ENCODE measurements around the gene VSTM2B. TPM values are rescaled to one million over a fixed set of nuclear protein-coding genes. Genes with fewer than 3 reads are reported as not detected.

VSTM2B gene
- total and polyA plus RNA-seq, 2 of the 13 experiments (the other 11 are each of a cell fraction or from before 2014, with no cell fraction given): not detected

DNA sequence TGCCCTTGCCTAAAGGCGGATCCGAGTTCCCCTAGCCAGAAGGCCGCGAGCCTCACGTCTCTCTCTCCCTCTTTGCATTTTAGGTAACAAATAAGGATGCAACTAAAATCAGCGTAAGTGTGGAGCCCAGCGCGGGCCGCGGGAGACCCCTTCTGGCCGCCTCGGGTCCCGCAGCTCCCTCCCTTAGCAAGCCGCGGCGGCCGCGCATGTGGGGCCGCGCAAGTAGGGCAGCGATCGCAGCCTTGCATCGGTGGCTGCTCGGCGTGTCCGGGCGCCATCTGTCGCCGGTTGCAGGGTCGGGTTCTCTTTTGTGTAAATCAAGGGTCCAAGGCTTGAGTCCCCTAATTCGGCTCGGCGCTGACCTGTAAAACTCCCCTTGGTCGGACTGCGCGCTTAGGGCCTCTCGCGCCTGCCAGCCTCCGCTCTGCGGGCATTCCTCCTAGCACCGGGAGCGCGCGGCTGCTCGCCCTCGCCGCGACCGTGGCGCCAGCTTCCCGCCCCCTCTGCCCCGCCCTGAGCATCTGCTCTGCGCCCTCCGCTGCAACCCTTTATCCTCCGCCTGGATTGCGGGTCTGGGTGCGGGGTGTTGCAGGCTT is 2.7 kb downstream of the VSTM2B start (continued):
- TF ChIP-seq, protein P1, sequence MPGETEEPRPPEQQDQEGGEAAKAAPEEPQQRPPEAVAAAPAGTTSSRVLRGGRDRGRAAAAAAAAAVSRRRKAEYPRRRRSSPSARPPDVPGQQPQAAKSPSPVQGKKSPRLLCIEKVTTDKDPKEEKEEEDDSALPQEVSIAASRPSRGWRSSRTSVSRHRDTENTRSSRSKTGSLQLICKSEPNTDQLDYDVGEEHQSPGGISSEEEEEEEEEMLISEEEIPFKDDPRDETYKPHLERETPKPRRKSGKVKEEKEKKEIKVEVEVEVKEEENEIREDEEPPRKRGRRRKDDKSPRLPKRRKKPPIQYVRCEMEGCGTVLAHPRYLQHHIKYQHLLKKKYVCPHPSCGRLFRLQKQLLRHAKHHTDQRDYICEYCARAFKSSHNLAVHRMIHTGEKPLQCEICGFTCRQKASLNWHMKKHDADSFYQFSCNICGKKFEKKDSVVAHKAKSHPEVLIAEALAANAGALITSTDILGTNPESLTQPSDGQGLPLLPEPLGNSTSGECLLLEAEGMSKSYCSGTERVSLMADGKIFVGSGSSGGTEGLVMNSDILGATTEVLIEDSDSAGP (CRISPR knock-in tag; IDR thresholded peaks at IDR 0.05; ENCODE audit: borderline replicate concordance): 0 out of 2 replicates have a peak, but pooled peaks have one; percentile 17
- peak; percentile 27; the same call in 1 of the 2 replicates for TF ChIP-seq WIZ (CRISPR knock-in tag; IDR thresholded peaks at IDR 0.05)
- no peak for TF ChIP-seq ZNF768 (CRISPR knock-in tag; IDR thresholded peaks at IDR 0.05)
- no peak for TF ChIP-seq SP1 (IDR thresholded peaks at IDR 0.05)
- TF ChIP-seq SP1 (CRISPR knock-in tag; IDR thresholded peaks at IDR 0.05): no peak
- TF ChIP-seq, protein P2, sequence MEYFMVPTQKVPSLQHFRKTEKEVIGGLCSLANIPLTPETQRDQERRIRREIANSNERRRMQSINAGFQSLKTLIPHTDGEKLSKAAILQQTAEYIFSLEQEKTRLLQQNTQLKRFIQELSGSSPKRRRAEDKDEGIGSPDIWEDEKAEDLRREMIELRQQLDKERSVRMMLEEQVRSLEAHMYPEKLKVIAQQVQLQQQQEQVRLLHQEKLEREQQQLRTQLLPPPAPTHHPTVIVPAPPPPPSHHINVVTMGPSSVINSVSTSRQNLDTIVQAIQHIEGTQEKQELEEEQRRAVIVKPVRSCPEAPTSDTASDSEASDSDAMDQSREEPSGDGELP (IDR thresholded peaks at IDR 0.05; ENCODE audit: borderline replicate concordance, low read depth): no peak
- TF ChIP-seq, protein P3, sequence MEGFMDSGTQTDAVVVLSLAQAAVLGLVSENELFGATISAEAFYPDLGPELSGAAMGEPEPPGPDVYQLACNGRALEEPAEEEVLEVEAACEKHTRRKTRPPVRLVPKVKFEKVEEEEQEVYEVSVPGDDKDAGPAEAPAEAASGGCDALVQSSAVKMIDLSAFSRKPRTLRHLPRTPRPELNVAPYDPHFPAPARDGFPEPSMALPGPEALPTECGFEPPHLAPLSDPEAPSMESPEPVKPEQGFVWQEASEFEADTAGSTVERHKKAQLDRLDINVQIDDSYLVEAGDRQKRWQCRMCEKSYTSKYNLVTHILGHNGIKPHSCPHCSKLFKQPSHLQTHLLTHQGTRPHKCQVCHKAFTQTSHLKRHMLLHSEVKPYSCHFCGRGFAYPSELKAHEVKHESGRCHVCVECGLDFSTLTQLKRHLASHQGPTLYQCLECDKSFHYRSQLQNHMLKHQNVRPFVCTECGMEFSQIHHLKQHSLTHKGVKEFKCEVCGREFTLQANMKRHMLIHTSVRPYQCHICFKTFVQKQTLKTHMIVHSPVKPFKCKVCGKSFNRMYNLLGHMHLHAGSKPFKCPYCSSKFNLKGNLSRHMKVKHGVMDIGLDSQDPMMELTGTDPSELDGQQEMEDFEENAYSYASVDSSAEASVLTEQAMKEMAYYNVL (CRISPR knock-in tag; IDR thresholded peaks at IDR 0.05; ENCODE audit: borderline replicate concordance): no peak
- TF ChIP-seq YEATS4 (CRISPR knock-in tag; IDR thresholded peaks at IDR 0.05; ENCODE audit: borderline replicate concordance): no peak
- no peak for TF ChIP-seq NCOA5 (CRISPR knock-in tag; IDR thresholded peaks at IDR 0.05)
- no peak for TF ChIP-seq ZNF232 (CRISPR knock-in tag; IDR thresholded peaks at IDR 0.05; ENCODE audit: borderline replicate concordance)
- no peak for TF ChIP-seq ZNF138 (CRISPR knock-in tag; IDR thresholded peaks at IDR 0.05; ENCODE audit: low read depth)
- no peak for TF ChIP-seq ZFYVE20 (CRISPR knock-in tag; IDR thresholded peaks at IDR 0.05; ENCODE audit: borderline replicate concordance, low read depth)
- TF ChIP-seq ZNF121 (CRISPR knock-in tag; IDR thresholded peaks at IDR 0.05): peak; percentile 99
- no peak for TF ChIP-seq NCOR1 (IDR thresholded peaks at IDR 0.05; ENCODE audit: borderline replicate concordance, low read length)
- TF ChIP-seq FOXK1 (CRISPR knock-in tag; IDR thresholded peaks at IDR 0.05; ENCODE audit: borderline replicate concordance, low read depth): no peak
- TF ChIP-seq, protein P4, sequence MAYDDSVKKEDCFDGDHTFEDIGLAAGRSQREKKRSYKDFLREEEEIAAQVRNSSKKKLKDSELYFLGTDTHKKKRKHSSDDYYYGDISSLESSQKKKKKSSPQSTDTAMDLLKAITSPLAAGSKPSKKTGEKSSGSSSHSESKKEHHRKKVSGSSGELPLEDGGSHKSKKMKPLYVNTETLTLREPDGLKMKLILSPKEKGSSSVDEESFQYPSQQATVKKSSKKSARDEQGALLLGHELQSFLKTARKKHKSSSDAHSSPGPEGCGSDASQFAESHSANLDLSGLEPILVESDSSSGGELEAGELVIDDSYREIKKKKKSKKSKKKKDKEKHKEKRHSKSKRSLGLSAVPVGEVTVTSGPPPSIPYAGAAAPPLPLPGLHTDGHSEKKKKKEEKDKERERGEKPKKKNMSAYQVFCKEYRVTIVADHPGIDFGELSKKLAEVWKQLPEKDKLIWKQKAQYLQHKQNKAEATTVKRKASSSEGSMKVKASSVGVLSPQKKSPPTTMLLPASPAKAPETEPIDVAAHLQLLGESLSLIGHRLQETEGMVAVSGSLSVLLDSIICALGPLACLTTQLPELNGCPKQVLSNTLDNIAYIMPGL (CRISPR knock-in tag; IDR thresholded peaks at IDR 0.05; ENCODE audit: borderline replicate concordance in 1 of 2, low read depth in 1 of 2): peak in 1 of 2 experiments; percentile 55; a peak in 1 of 4 replicates
- TF ChIP-seq, protein P5, sequence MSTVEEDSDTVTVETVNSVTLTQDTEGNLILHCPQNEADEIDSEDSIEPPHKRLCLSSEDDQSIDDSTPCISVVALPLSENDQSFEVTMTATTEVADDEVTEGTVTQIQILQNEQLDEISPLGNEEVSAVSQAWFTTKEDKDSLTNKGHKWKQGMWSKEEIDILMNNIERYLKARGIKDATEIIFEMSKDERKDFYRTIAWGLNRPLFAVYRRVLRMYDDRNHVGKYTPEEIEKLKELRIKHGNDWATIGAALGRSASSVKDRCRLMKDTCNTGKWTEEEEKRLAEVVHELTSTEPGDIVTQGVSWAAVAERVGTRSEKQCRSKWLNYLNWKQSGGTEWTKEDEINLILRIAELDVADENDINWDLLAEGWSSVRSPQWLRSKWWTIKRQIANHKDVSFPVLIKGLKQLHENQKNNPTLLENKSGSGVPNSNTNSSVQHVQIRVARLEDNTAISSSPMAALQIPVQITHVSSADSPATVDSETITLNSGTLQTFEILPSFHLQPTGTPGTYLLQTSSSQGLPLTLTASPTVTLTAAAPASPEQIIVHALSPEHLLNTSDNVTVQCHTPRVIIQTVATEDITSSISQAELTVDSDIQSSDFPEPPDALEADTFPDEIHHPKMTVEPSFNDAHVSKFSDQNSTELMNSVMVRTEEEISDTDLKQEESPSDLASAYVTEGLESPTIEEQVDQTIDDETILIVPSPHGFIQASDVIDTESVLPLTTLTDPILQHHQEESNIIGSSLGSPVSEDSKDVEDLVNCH (CRISPR knock-in tag; IDR thresholded peaks at IDR 0.05): no peak
- no peak for TF ChIP-seq YY1 (IDR thresholded peaks at IDR 0.05; ENCODE audit: insufficient read depth, insufficient replicate concordance, low read depth, low read length)
- TF ChIP-seq ELF4 (CRISPR knock-in tag; IDR thresholded peaks at IDR 0.05; ENCODE audit: borderline replicate concordance): no peak
